ENCODE measurements around the gene TCF25. TPM values are rescaled to one million over a fixed set of nuclear protein-coding genes. Genes with fewer than 3 reads are reported as not detected.
"Not testable (repeated sequence)": the region's sequence is repeated elsewhere in the genome, so short reads cannot be mapped to it uniquely, and the experiment has no call there.

The TCF25 gene
- total RNA-seq, 5 donors from 2014 or later (not counting 1 experiment from before 2014, with no cell fraction given), result 289 to 400 (median 322) TPM

DNA sequence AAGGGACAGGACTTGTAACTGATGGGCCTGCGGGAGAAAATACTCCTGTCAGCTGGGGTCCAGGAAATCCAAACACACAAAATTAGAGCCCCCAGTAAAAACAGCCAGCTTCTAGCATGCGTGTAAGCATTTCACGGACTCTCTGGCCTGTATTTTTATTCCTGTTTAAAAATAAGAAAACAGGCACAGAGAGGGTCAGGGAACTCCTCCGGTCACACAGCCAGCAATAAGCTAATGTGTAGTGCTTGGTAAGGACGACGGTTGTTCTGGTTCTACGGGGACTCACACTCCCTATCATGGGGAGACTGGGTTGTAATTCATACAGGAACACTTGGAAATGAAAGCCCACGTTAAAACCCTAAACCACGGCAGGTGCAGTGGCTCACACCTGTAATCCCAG, 1.5 kb upstream of the TCF25 start:
- H3K27ac ChIP-seq (ENCODE audit: low read length), result peak overlapping the region; percentile 100
- H3K4me1 Mint-ChIP-seq, result peaks cover 17 to 21% (median 19%) of the 10 kb centered on the region in 3 donors
- ChIA-PET CTCF (interaction anchor here in 1 of 2 donors (0.6 kb wide), 1 partner anchor 174 kb away, joined by 3 read pairs; no protein-coding TSS in a partner anchor), POLR2A (no interaction called here)
- peaks cover 7% of the 10 kb centered on the region for H3K36me3 Mint-ChIP-seq
- no peaks in the 10 kb centered on the region for H3K27me3 ChIP-seq (replicated peaks in 1 of 2; ENCODE audit: control insufficient read depth in 2 of 2, extremely low read depth in 1 of 2, insufficient read depth in 2 of 2, low read length in 1 of 2)
- peak overlapping the region; percentile 34 to 92 for H3K27ac Mint-ChIP-seq
- DNase-seq (no peak), ATAC-seq (replicated peaks in 1 of 4) (no peak)
- no peaks in the 10 kb centered on the region for H3K27me3 Mint-ChIP-seq
- 100% methylated on average over 1 of the region's 9 CpGs for WGBS (ENCODE audit: insufficient coverage)
- peaks cover 0 to 5% (median 4%) of the 10 kb centered on the region in 3 donors for H3K9me3 Mint-ChIP-seq
- H3K4me3 Mint-ChIP-seq, result peak overlapping the region; percentile 86 to 92 (median 86)
- peaks cover 2% of the 10 kb centered on the region for H3K9me3 ChIP-seq
- H3K36me3 ChIP-seq (ENCODE audit: control insufficient read depth in 2 of 2, extremely low read depth in 1 of 2, insufficient read depth in 1 of 2, low read length in 1 of 2), result peaks cover 0 to 13% of the 10 kb centered on the region in 2 donors
- H3K4me1 ChIP-seq (ENCODE audit: control insufficient read depth in 1 of 2, extremely low read depth in 1 of 2, insufficient read depth in 2 of 2, low read length in 2 of 2), result peaks cover 3 to 30% of the 10 kb centered on the region in 2 experiments
- H3K4me3 ChIP-seq (ENCODE audit: control insufficient read depth in 1 of 2, extremely low read depth in 1 of 2, low read length in 1 of 2), result no peak overlapping the region

DNA sequence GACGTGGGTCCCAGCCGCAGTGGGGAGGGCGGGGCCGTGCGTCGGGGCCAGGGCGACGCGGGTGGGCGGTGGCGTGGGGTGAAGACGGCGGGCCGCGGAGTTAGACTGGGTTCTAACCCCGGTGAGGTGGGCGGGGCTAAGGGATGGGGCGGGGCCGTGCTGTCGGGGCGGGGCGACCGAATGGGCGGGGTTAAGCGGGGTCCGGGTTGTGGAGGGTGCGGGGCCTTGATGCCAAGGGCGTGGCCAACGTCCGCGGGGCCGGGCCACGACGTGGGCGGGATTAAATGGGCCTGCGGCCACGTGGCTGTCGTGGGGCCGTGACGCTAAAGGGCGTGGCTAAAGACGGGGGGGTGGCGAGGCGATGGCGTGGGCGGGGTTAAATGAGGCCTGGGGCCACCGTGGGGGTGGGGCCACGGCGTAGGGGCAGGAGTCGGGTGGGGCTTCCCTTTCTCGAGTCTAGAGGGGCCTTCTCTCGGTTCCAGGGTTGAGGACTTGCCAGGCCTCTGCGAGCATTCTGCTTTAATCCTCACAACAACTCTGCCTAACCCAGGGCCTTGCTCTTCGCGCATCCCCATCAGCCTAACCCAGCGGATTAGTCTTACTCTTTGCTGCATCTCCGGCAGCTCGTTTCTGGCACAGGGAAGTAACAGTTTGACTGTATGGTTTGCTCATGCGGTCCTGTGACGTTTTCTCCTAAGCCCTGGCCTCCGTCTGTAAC, 739 bp downstream of the TCF25 start:
- peaks cover 2% of the 10 kb centered on the region for H3K9me3 ChIP-seq
- H3K27me3 ChIP-seq (replicated peaks in 1 of 2; ENCODE audit: control insufficient read depth in 2 of 2, extremely low read depth in 1 of 2, insufficient read depth in 2 of 2, low read length in 1 of 2), result no peaks in the 10 kb centered on the region
- WGBS (ENCODE audit: insufficient coverage), result 2% methylated on average over 30 of the region's 61 CpGs
- H3K4me3 Mint-ChIP-seq, result peak overlapping the region; percentile 86 to 92 (median 86)
- CTCF ChIA-PET, result interaction anchor here in 1 of 2 donors (0.8 to 1.9 kb wide), 5 partner anchors 10 to 173 kb away, joined by 3 to 11 read pairs (median 5); partner anchors contain the start of gene SPATA2L
- peaks cover 5 to 24% of the 10 kb centered on the region in 2 donors for H3K36me3 ChIP-seq (ENCODE audit: control insufficient read depth in 2 of 2, extremely low read depth in 1 of 2, insufficient read depth in 1 of 2, low read length in 1 of 2)
- POLR2A ChIA-PET, result interaction anchor here (0.6 to 1.3 kb wide), 3 partner anchors 10 to 89 kb away, joined by 8 to 9 read pairs (median 9); no protein-coding TSS in a partner anchor
- H3K36me3 Mint-ChIP-seq, result peaks cover 16% of the 10 kb centered on the region
- H3K27ac ChIP-seq (ENCODE audit: low read length), result peak overlapping the region; percentile 100
- peaks cover 23 to 25% (median 25%) of the 10 kb centered on the region in 3 donors for H3K4me1 Mint-ChIP-seq
- ATAC-seq (replicated peaks in 1 of 4) (peak; percentile 72 to 84 (median 78)), DNase-seq (peak; percentile 80 to 97 (median 95))
- H3K4me3 ChIP-seq (ENCODE audit: control insufficient read depth in 1 of 2, extremely low read depth in 1 of 2, low read length in 1 of 2), result peak overlapping the region; percentile 10 to 99
- peaks cover 4 to 27% of the 10 kb centered on the region in 2 experiments for H3K4me1 ChIP-seq (ENCODE audit: control insufficient read depth in 1 of 2, extremely low read depth in 1 of 2, insufficient read depth in 2 of 2, low read length in 2 of 2)
- H3K9me3 Mint-ChIP-seq, result peaks cover 0 to 5% (median 4%) of the 10 kb centered on the region in 3 donors
- peak overlapping the region; percentile 95 to 96 for H3K27ac Mint-ChIP-seq
- no peaks in the 10 kb centered on the region for H3K27me3 Mint-ChIP-seq

DNA sequence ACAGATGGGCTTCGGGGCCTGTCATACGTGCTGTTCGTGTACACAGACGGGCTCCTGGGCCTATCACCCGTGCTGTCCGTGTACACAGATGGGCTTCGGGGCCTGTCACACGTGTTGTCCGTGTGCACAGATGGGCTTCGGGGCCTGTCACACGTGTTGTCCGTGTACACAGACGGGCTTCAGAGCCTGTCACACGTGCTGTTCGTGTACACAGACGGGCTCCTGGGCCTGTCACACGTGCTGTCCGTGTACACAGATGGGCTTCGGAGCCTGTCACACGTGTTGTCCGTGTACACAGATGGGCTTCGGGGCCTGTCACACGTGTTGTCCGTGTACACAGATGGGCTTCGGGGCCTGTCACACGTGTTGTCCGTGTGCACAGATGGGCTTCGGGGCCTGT, 5.7 kb downstream of the TCF25 start:
- CTCF ChIA-PET; ATAC-seq (replicated peaks in 1 of 4); H3K27me3 Mint-ChIP-seq; H3K27ac ChIP-seq (ENCODE audit: low read length); H3K4me1 ChIP-seq (ENCODE audit: control insufficient read depth in 1 of 2, extremely low read depth in 1 of 2, insufficient read depth in 2 of 2, low read length in 2 of 2); H3K27ac Mint-ChIP-seq; DNase-seq; H3K4me3 Mint-ChIP-seq; H3K9me3 ChIP-seq; H3K27me3 ChIP-seq (replicated peaks in 1 of 2; ENCODE audit: control insufficient read depth in 2 of 2, extremely low read depth in 1 of 2, insufficient read depth in 2 of 2, low read length in 1 of 2); H3K4me3 ChIP-seq (ENCODE audit: control insufficient read depth in 1 of 2, extremely low read depth in 1 of 2, low read length in 1 of 2); H3K9me3 Mint-ChIP-seq: not testable (repeated sequence)
- WGBS (ENCODE audit: insufficient coverage), result over 99% methylated on average over 17 of the region's 28 CpGs
- Mint-ChIP-seq H3K4me1 (peaks cover 22 to 29% (median 27%) of the 10 kb centered on the region in 3 donors), H3K36me3 (peaks cover 34% of the 10 kb centered on the region)
- H3K36me3 ChIP-seq (ENCODE audit: control insufficient read depth in 2 of 2, extremely low read depth in 1 of 2, insufficient read depth in 1 of 2, low read length in 1 of 2), result peaks cover 32 to 64% of the 10 kb centered on the region in 2 donors
- POLR2A ChIA-PET, result interaction anchor here in 1 of 2 donors (0.9 kb wide), 1 partner anchor 9 kb away, joined by 15 read pairs; no protein-coding TSS in a partner anchor

DNA sequence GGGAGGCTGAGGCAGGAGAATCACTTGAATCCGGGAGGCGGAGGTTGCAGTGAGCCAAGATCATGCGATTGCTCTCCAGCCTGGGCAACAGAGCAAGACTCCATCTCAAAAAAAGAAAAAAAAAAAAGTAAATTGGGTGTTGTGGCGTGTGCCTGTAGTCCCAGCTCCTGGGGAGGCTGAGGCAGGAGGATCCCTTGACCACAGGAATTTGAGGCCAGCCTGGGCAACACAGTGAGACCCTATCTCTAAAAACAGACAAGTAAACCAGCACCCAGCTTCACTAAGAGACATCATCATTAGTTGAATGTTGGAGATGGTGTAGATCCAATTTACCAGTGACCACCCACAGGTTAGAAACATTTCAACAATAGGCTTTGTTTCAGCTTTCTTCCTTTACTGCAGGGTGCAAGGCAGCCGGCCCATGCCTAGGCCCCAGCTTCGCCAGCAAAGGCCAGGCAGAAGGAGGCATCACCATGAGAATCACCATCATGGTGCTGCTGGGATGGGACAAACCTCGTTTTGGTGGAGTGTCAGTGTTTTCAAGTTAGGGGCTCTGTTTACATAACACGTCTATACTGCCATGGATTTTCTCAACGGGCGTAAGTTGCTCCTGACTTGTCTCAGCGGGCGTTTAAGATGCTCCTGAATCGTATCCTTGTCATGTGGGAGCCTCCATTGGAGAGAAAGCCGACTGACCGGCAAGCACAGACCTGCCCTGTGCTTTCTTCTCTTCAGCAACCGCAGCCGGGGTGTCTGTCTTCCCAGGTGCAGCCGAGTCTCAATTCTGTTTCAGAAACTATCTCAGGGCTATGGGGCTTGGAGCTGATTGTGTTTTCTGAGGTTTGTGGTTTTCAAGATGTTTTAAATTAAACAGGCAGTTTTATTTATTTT, 7.3 kb downstream of the TCF25 start:
- H3K9me3 ChIP-seq, result no peaks in the 10 kb centered on the region
- Mint-ChIP-seq H3K9me3 (no peaks in the 10 kb centered on the region), H3K27me3 (no peaks in the 10 kb centered on the region), H3K4me3 (no peak overlapping the region), H3K36me3 (peaks cover 38% of the 10 kb centered on the region), H3K27ac (no peak overlapping the region), H3K4me1 (peaks cover 17 to 19% (median 19%) of the 10 kb centered on the region in 3 donors)
- no peaks in the 10 kb centered on the region for H3K27me3 ChIP-seq (replicated peaks in 1 of 2; ENCODE audit: control insufficient read depth in 2 of 2, extremely low read depth in 1 of 2, insufficient read depth in 2 of 2, low read length in 1 of 2)
- DNase-seq, result no peak
- ChIA-PET CTCF (no interaction called here), POLR2A (no interaction called here)
- H3K4me1 ChIP-seq (ENCODE audit: control insufficient read depth in 1 of 2, extremely low read depth in 1 of 2, insufficient read depth in 2 of 2, low read length in 2 of 2), result peaks cover 0 to 2% of the 10 kb centered on the region in 2 experiments
- no peak for ATAC-seq (replicated peaks in 1 of 4)
- no peak overlapping the region for H3K27ac ChIP-seq (ENCODE audit: low read length)
- peaks cover 32 to 72% of the 10 kb centered on the region in 2 donors for H3K36me3 ChIP-seq (ENCODE audit: control insufficient read depth in 2 of 2, extremely low read depth in 1 of 2, insufficient read depth in 1 of 2, low read length in 1 of 2)
- 89% methylated on average over 12 of the region's 18 CpGs for WGBS (ENCODE audit: insufficient coverage)
- no peak overlapping the region for H3K4me3 ChIP-seq (ENCODE audit: control insufficient read depth in 1 of 2, extremely low read depth in 1 of 2, low read length in 1 of 2)

GRCh38 chr16:89881368-89881730, 8.0 kb downstream of the TCF25 start:
- ATAC-seq (replicated peaks in 1 of 4) (no peak), DNase-seq (no peak)
- H3K9me3 ChIP-seq, result no peaks in the 10 kb centered on the region
- H3K4me1 ChIP-seq (ENCODE audit: control insufficient read depth in 1 of 2, extremely low read depth in 1 of 2, insufficient read depth in 2 of 2, low read length in 2 of 2), result peaks cover 0 to 2% of the 10 kb centered on the region in 2 experiments
- no peaks in the 10 kb centered on the region for H3K9me3 Mint-ChIP-seq
- no peaks in the 10 kb centered on the region for H3K27me3 Mint-ChIP-seq
- POLR2A ChIA-PET, result interaction anchor here in 1 of 2 donors (0.6 kb wide), 1 partner anchor 27 kb away, joined by 3 read pairs; no protein-coding TSS in a partner anchor
- peaks cover 38% of the 10 kb centered on the region for H3K36me3 Mint-ChIP-seq
- CTCF ChIA-PET, result interaction anchor here in 1 of 2 donors (0.5 kb wide), 1 partner anchor 59 kb away, joined by 4 read pairs; no protein-coding TSS in a partner anchor
- no peak overlapping the region for H3K4me3 Mint-ChIP-seq
- no peaks in the 10 kb centered on the region for H3K27me3 ChIP-seq (replicated peaks in 1 of 2; ENCODE audit: control insufficient read depth in 2 of 2, extremely low read depth in 1 of 2, insufficient read depth in 2 of 2, low read length in 1 of 2)
- H3K27ac Mint-ChIP-seq, result no peak overlapping the region
- WGBS (ENCODE audit: insufficient coverage), result 97% methylated on average over 5 of the region's 6 CpGs
- no peak overlapping the region for H3K4me3 ChIP-seq (ENCODE audit: control insufficient read depth in 1 of 2, extremely low read depth in 1 of 2, low read length in 1 of 2)
- peaks cover 15 to 19% (median 16%) of the 10 kb centered on the region in 3 donors for H3K4me1 Mint-ChIP-seq
- H3K27ac ChIP-seq (ENCODE audit: low read length), result no peak overlapping the region
- H3K36me3 ChIP-seq (ENCODE audit: control insufficient read depth in 2 of 2, extremely low read depth in 1 of 2, insufficient read depth in 1 of 2, low read length in 1 of 2), result peaks cover 35 to 72% of the 10 kb centered on the region in 2 donors

Data from T-cell (primary cell).